Calu3 (cell line): Measurements from ENCODE around the gene GPRIN1. TPM values are rescaled to one million over a fixed set of nuclear protein-coding genes. Genes with fewer than 3 reads are reported as not detected.

Source experiments
- BruUV-seq: library from RNA; stranded (reverse); fragments of 400-500 nt; replicated peaks from 2 replicates; lab custom pipeline; 2021; lab: Mats Ljungman, UMichigan
- CTCF ChIA-PET: fragments of 300-600 bp; sonication (Branson Sonifier 250); formaldehyde crosslinking; loops from one replicate; lab custom pipeline; 2022; ENCODE audit warnings: antibody characterized with exemption; lab: Charles Lee
- DNase-seq: peaks from one replicate; pipeline ENCODE4 v3.0.0; 2022
- H3K27ac Mint-ChIP-seq: one replicate; pipeline ENCODE4 v1.8.0; 2022; ENCODE audit warnings: mixed read lengths; ENCODE audit not compliant: unreplicated experiment
- H3K27me3 Mint-ChIP-seq: one replicate; pipeline ENCODE4 v1.8.0; 2022; ENCODE audit warnings: mixed read lengths; ENCODE audit not compliant: unreplicated experiment
- H3K36me3 Mint-ChIP-seq: one replicate; pipeline ENCODE4 v1.8.0; 2022; ENCODE audit warnings: mild to moderate bottlenecking, moderate library complexity, mixed read lengths; ENCODE audit not compliant: insufficient read depth, unreplicated experiment
- H3K4me1 Mint-ChIP-seq: one replicate; pipeline ENCODE4 v1.8.0; 2022; ENCODE audit warnings: mild to moderate bottlenecking, low read depth, mixed read lengths; ENCODE audit not compliant: unreplicated experiment
- H3K4me3 Mint-ChIP-seq: one replicate; pipeline ENCODE4 v1.8.0; 2022; ENCODE audit warnings: mild to moderate bottlenecking, low read depth, moderate library complexity, mixed read lengths; ENCODE audit not compliant: unreplicated experiment
- H3K9me3 Mint-ChIP-seq: one replicate; pipeline ENCODE4 v1.8.0; 2022; ENCODE audit warnings: low read depth, mixed read lengths; ENCODE audit not compliant: unreplicated experiment
- intact Hi-C: fragments of 100-400 bp; cut with micrococcal nuclease; formaldehyde crosslinking; loops from one replicate; pipeline ENCODE4 v1.10.0; 2022; ENCODE audit not compliant: unreplicated experiment
- total RNA-seq: library from RNA; stranded (reverse); gene quantifications from 2 replicates; pipeline ENCODE4 v1.2.3, GENCODE V29; 2022
- TF ChIP-seq, protein P1 (sequence below): fragments of 200-600 bp; IDR thresholded peaks from one replicate; pipeline ENCODE4 v1.8.0; 2022; ENCODE audit warnings: antibody characterized with exemption; ENCODE audit not compliant: unreplicated experiment

Gene GPRIN1
- total RNA-seq, 1 experiment from 2014 or later = 12.6 TPM

DNA sequence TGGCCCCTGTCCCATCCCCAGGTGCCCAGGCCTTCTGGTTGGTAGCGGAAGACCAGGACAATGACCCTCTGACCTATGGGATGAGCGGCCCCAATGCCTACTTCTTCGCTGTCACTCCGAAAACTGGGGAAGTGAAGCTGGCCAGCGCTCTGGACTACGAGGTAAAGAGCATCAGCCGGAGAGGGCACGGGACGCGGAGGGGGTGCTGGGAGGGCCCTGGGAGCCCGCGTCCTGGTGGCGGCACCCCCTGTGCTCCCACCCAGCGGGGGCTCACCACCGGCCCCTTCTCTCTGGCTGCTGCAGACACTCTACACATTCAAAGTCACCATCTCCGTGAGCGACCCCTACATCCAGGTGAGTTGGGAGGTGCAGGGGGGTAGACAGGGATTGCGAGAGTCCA is 41.3 kb downstream of the GPRIN1 start:
- no peaks in the 10 kb centered on the region for H3K36me3 Mint-ChIP-seq
- intact Hi-C loops = no loop called here
- no peaks in the 10 kb centered on the region for H3K9me3 Mint-ChIP-seq
- CTCF ChIA-PET = no interaction called here
- no peak overlapping the region for H3K27ac Mint-ChIP-seq
- BruUV-seq = no TSS peak
- no peaks in the 10 kb centered on the region for H3K4me1 Mint-ChIP-seq
- DNase-seq = no peak
- TF ChIP-seq, protein P1, sequence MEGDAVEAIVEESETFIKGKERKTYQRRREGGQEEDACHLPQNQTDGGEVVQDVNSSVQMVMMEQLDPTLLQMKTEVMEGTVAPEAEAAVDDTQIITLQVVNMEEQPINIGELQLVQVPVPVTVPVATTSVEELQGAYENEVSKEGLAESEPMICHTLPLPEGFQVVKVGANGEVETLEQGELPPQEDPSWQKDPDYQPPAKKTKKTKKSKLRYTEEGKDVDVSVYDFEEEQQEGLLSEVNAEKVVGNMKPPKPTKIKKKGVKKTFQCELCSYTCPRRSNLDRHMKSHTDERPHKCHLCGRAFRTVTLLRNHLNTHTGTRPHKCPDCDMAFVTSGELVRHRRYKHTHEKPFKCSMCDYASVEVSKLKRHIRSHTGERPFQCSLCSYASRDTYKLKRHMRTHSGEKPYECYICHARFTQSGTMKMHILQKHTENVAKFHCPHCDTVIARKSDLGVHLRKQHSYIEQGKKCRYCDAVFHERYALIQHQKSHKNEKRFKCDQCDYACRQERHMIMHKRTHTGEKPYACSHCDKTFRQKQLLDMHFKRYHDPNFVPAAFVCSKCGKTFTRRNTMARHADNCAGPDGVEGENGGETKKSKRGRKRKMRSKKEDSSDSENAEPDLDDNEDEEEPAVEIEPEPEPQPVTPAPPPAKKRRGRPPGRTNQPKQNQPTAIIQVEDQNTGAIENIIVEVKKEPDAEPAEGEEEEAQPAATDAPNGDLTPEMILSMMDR = no peak
- no peaks in the 10 kb centered on the region for H3K27me3 Mint-ChIP-seq
- no peak overlapping the region for H3K4me3 Mint-ChIP-seq

DNA sequence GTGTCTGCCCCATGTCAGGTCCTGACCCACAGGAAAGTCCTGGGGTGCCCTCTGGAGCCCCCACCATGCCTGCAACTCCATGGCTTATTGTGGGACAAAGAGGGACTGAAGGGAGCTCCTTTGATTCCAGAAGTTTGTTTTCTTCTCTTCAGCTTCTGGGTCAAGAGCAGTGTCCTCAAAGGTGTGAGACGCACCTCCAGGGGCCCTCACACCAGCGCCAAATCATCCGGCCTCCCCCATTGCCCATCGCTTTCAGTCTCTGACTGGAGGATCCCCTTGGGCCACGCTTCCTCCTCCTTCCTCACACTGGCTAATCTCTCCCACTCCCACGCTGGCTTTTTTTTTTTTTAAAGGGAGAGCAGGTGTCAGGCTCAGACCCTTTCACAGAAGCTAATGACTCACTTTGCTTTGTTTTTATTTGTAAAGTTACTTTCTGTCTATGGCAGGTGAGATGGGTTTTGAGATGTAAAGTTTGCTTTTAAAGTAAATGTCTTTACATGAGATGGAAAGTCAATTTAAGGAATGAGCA is 44.1 kb downstream of the GPRIN1 start:
- H3K36me3 Mint-ChIP-seq = no peaks in the 10 kb centered on the region
- H3K9me3 Mint-ChIP-seq = no peaks in the 10 kb centered on the region
- TF ChIP-seq, protein P1 = no peak
- peaks cover 14% of the 10 kb centered on the region for H3K27me3 Mint-ChIP-seq
- no peak overlapping the region for H3K4me3 Mint-ChIP-seq
- intact Hi-C loops = no loop called here
- CTCF ChIA-PET = no interaction called here
- BruUV-seq = no TSS peak
- no peak for DNase-seq
- H3K4me1 Mint-ChIP-seq = no peaks in the 10 kb centered on the region
- no peak overlapping the region for H3K27ac Mint-ChIP-seq

DNA sequence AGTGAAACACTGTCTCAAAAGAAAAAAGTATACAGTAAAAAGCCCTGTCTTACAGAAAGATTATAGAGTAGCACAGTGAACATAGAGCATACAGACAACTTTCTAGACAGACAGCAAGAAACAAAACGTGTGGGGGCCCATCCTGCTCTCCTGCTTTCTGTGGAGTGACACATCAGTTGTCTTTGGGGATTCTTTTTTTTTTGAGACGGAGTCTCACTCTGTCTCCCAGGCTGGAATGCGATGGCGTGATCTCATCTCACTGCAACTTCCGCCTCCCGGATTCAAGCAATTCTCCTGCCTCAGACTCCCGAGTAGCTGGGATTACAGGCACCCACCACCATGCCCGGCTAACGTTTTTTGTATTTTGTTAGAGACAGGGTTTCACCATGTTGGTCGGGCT is 46.0 kb downstream of the GPRIN1 start:
- TF ChIP-seq, protein P1 = no peak
- Mint-ChIP-seq H3K9me3 (no peaks in the 10 kb centered on the region), H3K36me3 (no peaks in the 10 kb centered on the region), H3K27ac (no peak overlapping the region), H3K27me3 (peaks cover 14% of the 10 kb centered on the region), H3K4me1 (no peaks in the 10 kb centered on the region), H3K4me3 (no peak overlapping the region)
- intact Hi-C loops = no loop called here
- CTCF ChIA-PET = no interaction called here
- no TSS peak for BruUV-seq
- DNase-seq = no peak

DNA sequence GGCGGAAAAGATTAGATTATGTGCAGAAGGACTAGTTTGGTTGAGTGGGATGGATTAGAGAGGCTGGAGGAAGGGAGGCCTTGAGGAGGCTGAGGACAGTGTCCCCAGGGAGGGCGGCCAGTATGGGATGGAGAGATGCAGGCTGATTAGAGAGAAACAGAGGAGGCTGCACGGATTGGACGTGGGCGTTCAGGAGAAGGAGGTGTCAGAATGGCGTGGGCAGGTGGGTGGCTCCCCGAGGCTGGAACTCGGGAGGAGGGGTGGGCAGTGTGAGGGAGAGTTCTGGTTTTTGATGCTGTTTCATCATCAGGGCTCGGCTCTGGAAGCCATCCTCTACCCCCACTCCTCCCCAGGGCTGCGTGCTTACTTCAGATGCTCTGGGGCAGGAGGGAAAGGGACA is 47.8 kb downstream of the GPRIN1 start:
- CTCF ChIA-PET = no interaction called here
- H3K36me3 Mint-ChIP-seq = no peaks in the 10 kb centered on the region
- no peak overlapping the region for H3K4me3 Mint-ChIP-seq
- no TSS peak for BruUV-seq
- peaks cover 14% of the 10 kb centered on the region for H3K27me3 Mint-ChIP-seq
- TF ChIP-seq, protein P1 = no peak
- no peak overlapping the region for H3K27ac Mint-ChIP-seq
- H3K4me1 Mint-ChIP-seq = no peaks in the 10 kb centered on the region
- DNase-seq = no peak
- no peaks in the 10 kb centered on the region for H3K9me3 Mint-ChIP-seq
- intact Hi-C loops = no loop called here
